ENCODE measurements around the gene TOLLIP. TPM values are rescaled to one million over a fixed set of nuclear protein-coding genes. Genes with fewer than 3 reads are reported as not detected.
"Not testable (repeated sequence)": the region's sequence is repeated elsewhere in the genome, so short reads cannot be mapped to it uniquely, and the experiment has no call there.

Gene TOLLIP
- total RNA-seq: 10 to 100 TPM; 29.0 to 31.6 TPM
- 10 to 100 TPM; 69.9 to 83.4 TPM for polyA plus RNA-seq (ENCODE audit: insufficient read length in 2 of 2)
- long read RNA-seq, donor 1, transcript TOLLIP-202 (6 exons, 3,617 nt): major isoform, 40 of 44 reads
- long read RNA-seq, donor 1, partial matches to known transcripts: 0 of 44 reads
- long read RNA-seq, donor 1, other reads (novel, unspliced or antisense): 0 of 44 reads
- long read RNA-seq, donor 2, transcript TOLLIP-202 (6 exons, 3,617 nt): major isoform, 13 of 19 reads
- long read RNA-seq, donor 2, partial matches to known transcripts: 0 of 19 reads
- long read RNA-seq, donor 2, other reads (novel, unspliced or antisense): 0 of 19 reads
- long read RNA-seq, donor 3, transcript TOLLIP-202 (6 exons, 3,617 nt): major isoform, 22 of 25 reads
- long read RNA-seq, donor 3, partial matches to known transcripts: 0 of 25 reads
- long read RNA-seq, donor 3, other reads (novel, unspliced or antisense): 0 of 25 reads
- long read RNA-seq, donor 4, transcript TOLLIP-202 (6 exons, 3,617 nt): major isoform, 18 of 20 reads
- long read RNA-seq, donor 4, partial matches to known transcripts: 0 of 20 reads
- long read RNA-seq, donor 4, other reads (novel, unspliced or antisense): 0 of 20 reads

DNA sequence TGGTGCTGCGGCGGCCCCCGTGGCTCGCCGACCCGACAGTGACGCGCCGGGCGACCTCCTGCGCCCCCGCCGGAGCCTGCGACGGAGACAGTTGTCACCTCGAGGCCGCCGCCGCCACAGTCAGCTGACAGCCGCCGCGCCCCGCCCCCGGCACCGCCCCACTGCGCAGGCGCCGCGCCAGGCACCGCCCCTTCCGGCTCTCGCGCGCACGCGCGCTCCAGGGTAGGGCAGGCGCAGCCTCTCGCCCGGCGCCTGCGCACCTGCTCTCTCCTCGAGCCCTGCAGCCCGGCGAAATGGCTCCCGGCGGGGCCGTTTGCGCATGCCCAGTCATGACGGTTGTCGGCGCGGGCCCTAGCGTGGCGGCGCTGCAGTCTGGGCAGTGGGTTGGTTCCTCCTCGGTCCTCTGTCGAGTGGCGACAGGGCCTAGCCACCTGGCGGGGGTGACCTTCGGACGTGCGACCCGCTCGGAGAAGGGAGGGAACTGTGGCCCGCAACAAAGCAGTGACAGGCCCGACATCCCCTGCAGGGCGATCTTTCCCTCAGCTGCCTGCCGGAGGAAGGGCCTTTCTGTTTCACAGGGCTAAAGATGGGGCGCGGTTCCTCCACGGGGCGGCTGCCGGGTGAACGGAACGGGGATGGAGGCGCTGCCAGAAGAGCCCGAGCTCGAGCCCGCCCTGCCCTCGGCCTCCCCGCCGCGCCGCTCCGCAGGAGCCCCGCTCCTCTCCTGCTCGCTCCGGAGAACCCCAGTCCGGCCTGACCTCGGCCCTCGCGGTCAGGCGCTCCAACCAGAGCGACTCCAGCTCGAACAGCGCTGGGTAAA is at the start of gene TOLLIP:
Gene TOLLIP, minus strand, starts transcription at position 135 of the 820 bp plus-strand sequence. Its CDS starts 134 bp downstream, at position 1.
- Histone ChIP-seq H3K9me3 (ENCODE audit: control insufficient read depth, insufficient read depth, low read length) (no peaks in the 10 kb centered on the region), H3K36me3 (ENCODE audit: control insufficient read depth, insufficient read depth, low read length) (peaks cover 28% of the 10 kb centered on the region), H3K27ac (ENCODE audit: low read depth, low read length) (peak within 1 kb of the TSS; percentile 88), H3K27me3 (ENCODE audit: control insufficient read depth, insufficient read depth, low read length) (no peaks in the 10 kb centered on the region), H3K4me3 (ENCODE audit: low read depth, low read length) (peak within 1 kb of the TSS; percentile 67), H3K4me1 (ENCODE audit: control insufficient read depth, insufficient read depth, low read length) (peaks cover 49% of the 10 kb centered on the region)
- peak; percentile 83 to 99 (median 93) for DNase-seq (ENCODE audit: low read depth in 4 of 6, low spot score in 6 of 6)
- WGBS (ENCODE audit: insufficient coverage): 1% methylated on average over 97 of the region's 97 CpGs

DNA sequence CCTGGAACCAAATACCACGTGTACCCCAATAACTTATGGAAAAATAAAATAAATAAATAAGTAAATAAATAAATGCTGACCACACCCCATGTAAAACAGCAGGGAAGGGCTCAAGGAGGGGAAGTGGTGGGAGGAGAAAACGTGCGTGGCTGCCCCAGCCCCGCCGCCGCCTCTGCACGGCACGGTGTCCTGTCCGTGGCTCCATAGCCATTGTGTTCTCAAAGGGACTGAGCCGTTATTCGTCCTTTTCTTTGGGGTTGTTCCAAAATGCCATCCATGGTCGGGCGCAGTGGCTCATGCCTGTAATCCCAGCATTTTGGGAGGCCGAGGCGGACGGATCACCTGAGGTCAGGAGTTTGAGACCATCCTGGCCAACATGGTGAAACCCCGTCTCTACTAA is 49.5 kb upstream of the TOLLIP start:
- H3K27me3 ChIP-seq (ENCODE audit: control insufficient read depth, insufficient read depth, low read length); H3K4me3 ChIP-seq (ENCODE audit: low read depth, low read length); H3K27ac ChIP-seq (ENCODE audit: low read depth, low read length); H3K4me1 ChIP-seq (ENCODE audit: control insufficient read depth, insufficient read depth, low read length); H3K36me3 ChIP-seq (ENCODE audit: control insufficient read depth, insufficient read depth, low read length); H3K9me3 ChIP-seq (ENCODE audit: control insufficient read depth, insufficient read depth, low read length); DNase-seq (ENCODE audit: low read depth in 4 of 6, low spot score in 6 of 6): not testable (repeated sequence)
- WGBS (ENCODE audit: insufficient coverage): 87% methylated on average over 15 of the region's 17 CpGs

DNA sequence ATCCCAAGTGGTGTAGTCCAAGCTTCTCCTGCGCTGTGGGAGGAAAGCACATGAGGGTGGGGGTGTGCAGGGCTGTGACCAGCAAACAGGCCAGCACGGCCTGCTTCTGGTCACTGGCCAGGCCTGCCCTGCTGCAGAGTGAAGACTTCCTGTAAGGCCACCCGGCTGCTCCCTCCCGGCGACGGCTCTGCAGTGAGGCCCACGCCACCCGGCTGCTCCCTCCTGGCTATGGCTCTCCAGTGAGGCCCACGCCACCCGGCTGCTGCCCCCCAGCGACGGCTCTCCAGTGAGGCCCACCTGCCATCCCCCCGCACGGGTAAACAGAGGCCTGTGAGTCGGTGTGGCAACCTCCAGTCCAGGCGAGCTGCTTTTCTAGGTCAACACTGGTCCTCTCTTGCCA is 48.9 kb upstream of the TOLLIP start:
- H3K27ac ChIP-seq (ENCODE audit: low read depth, low read length): no peak overlapping the region
- WGBS (ENCODE audit: insufficient coverage): 51% methylated on average over 15 of the region's 16 CpGs
- DNase-seq (ENCODE audit: low read depth in 4 of 6, low spot score in 6 of 6): no peak
- H3K4me3 ChIP-seq (ENCODE audit: low read depth, low read length): no peak overlapping the region
- no peaks in the 10 kb centered on the region for H3K36me3 ChIP-seq (ENCODE audit: control insufficient read depth, insufficient read depth, low read length)
- H3K4me1 ChIP-seq (ENCODE audit: control insufficient read depth, insufficient read depth, low read length): no peaks in the 10 kb centered on the region
- no peaks in the 10 kb centered on the region for H3K9me3 ChIP-seq (ENCODE audit: control insufficient read depth, insufficient read depth, low read length)
- no peaks in the 10 kb centered on the region for H3K27me3 ChIP-seq (ENCODE audit: control insufficient read depth, insufficient read depth, low read length)

DNA sequence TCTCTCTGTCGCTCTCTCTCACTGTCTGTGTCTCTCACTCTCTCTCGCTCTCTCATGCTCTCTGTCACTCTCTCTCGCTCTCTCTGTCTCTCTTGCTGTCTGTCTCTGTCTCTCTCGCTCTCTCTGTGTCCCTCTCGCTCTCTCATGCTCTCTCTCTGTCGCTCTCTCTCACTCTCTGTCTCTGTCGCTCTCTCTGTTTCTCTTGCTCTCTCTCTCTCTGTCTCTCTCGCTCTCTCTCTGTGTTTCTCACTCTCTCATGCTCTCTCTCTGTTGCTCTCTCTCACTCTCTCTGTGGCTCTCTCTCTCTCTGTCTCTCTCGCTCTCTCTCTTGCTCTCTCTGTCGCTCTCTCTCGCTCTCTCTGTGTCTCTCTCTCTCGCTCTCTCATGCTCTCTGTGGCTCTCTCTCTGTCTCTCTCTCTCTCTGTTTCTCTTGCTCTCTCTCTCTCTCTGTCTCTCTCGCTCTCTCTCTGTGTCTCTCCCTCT is 47.1 kb upstream of the TOLLIP start:
- no peaks in the 10 kb centered on the region for H3K9me3 ChIP-seq (ENCODE audit: control insufficient read depth, insufficient read depth, low read length)
- H3K4me1 ChIP-seq (ENCODE audit: control insufficient read depth, insufficient read depth, low read length): no peaks in the 10 kb centered on the region
- H3K4me3 ChIP-seq (ENCODE audit: low read depth, low read length): no peak overlapping the region
- DNase-seq (ENCODE audit: low read depth in 4 of 6, low spot score in 6 of 6): no peak
- no peak overlapping the region for H3K27ac ChIP-seq (ENCODE audit: low read depth, low read length)
- no peaks in the 10 kb centered on the region for H3K27me3 ChIP-seq (ENCODE audit: control insufficient read depth, insufficient read depth, low read length)
- H3K36me3 ChIP-seq (ENCODE audit: control insufficient read depth, insufficient read depth, low read length): no peaks in the 10 kb centered on the region
- 92% methylated on average over 13 of the region's 13 CpGs for WGBS (ENCODE audit: insufficient coverage)

DNA sequence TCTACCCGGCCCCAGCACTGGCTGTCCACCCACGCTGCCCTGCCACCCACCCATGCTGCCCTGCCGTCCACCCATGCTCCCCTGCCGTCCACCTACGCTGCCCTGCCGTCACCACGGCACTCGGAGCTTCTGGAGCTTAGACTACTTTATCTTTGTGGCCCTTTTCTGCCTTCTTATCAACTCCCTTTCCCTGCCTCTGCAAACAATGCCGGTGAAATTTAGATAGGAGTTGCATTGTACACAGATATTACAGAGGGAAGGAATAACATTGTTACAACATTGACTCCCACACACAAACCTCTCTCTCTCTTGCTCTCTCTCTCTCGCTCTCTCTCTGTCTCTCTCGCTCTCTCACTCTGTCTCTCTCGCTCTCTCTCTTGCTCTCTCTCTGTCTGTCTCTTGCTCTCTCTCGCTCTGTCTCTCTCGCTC is 46.6 kb upstream of the TOLLIP start:
- Histone ChIP-seq H3K36me3 (ENCODE audit: control insufficient read depth, insufficient read depth, low read length) (no peaks in the 10 kb centered on the region), H3K4me3 (ENCODE audit: low read depth, low read length) (no peak overlapping the region), H3K27ac (ENCODE audit: low read depth, low read length) (no peak overlapping the region), H3K4me1 (ENCODE audit: control insufficient read depth, insufficient read depth, low read length) (no peaks in the 10 kb centered on the region), H3K27me3 (ENCODE audit: control insufficient read depth, insufficient read depth, low read length) (no peaks in the 10 kb centered on the region), H3K9me3 (ENCODE audit: control insufficient read depth, insufficient read depth, low read length) (no peaks in the 10 kb centered on the region)
- DNase-seq (ENCODE audit: low read depth in 4 of 6, low spot score in 6 of 6): no peak
- 83% methylated on average over 8 of the region's 14 CpGs for WGBS (ENCODE audit: insufficient coverage)

DNA sequence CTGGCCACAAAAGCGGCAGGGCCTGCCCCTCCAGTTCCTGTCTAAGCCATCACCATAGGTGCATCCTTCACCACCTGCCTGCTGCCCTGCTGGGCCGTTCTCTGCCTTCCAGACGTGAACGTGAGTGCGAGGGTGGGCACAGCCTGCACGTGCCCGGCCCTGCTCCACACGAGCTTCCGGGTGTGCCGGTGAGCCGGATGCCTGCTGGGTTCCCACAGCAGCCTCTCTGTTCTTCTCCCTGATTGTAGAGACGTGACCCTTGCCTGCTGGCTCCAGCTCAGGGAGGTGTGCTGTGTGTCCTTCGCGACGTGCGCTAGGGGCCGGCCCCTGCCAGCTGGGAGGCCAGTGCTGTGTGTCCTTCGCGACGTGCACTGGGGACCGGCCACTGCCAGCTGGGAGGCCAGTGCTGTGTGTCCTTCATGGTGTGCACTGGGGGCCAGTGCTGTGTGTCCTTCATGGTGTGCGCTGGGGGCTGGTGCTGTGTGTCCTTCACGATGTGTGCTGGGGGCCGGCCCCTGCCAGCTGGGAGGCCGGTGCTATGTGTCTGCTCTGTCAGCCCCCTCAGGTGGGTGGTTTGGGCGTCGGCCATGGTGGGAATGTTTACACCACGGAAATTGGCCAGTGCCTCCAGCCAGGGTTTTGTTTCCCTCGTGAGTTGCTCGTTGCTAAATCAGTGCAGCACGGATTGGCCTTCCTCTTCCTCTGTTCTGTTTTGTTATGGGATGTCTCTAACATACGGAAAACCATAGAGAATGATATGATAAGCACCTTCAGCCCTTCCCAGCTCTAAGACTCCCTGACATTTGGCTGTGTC is 44.9 kb upstream of the TOLLIP start:
- WGBS (ENCODE audit: insufficient coverage): 79% methylated on average over 28 of the region's 32 CpGs
- Histone ChIP-seq H3K4me1 (ENCODE audit: control insufficient read depth, insufficient read depth, low read length) (peaks cover 10% of the 10 kb centered on the region), H3K27ac (ENCODE audit: low read depth, low read length) (no peak overlapping the region), H3K27me3 (ENCODE audit: control insufficient read depth, insufficient read depth, low read length) (no peaks in the 10 kb centered on the region), H3K9me3 (ENCODE audit: control insufficient read depth, insufficient read depth, low read length) (no peaks in the 10 kb centered on the region), H3K4me3 (ENCODE audit: low read depth, low read length) (no peak overlapping the region), H3K36me3 (ENCODE audit: control insufficient read depth, insufficient read depth, low read length) (no peaks in the 10 kb centered on the region)
- no peak for DNase-seq (ENCODE audit: low read depth in 4 of 6, low spot score in 6 of 6)

DNA sequence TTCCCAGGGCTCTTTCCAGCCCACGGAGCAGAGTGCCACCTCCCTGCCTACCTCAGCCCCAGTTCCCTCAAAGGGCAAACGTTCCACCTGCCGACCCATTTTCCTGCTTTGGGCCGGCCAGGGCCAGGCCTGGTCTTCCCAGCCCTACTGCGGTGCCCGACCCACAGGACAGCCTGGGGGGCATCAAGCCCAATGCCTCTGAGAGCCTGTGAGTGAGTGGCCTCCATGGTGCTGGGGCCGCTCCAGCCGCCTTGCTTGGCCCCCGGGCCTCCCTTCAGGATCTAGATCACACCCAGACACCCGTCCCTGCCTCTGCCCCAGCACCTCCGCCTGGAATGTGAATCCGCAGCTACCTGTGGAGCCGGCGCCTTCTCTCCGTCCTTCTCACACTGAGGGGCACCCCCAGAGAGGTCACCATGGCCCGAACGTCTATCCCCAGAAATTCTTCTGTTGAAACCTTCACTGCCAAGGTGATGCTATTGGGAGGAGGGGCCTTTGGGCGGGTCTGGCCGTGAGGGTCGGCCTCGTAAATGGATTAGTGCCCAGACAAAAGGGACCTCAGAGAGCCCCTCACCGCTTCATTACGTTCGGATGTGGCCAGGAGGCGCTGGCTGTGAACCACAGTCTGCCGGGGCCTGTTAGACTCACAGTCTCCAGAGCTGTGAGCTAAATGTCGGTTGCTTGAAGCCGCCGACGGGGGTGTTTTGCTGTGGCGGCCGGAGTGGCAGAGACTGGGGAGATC is 44.1 kb upstream of the TOLLIP start:
- WGBS (ENCODE audit: insufficient coverage): 62% methylated on average over 28 of the region's 32 CpGs
- Histone ChIP-seq H3K4me1 (ENCODE audit: control insufficient read depth, insufficient read depth, low read length) (peaks cover 18% of the 10 kb centered on the region), H3K36me3 (ENCODE audit: control insufficient read depth, insufficient read depth, low read length) (no peaks in the 10 kb centered on the region), H3K4me3 (ENCODE audit: low read depth, low read length) (no peak overlapping the region), H3K27me3 (ENCODE audit: control insufficient read depth, insufficient read depth, low read length) (no peaks in the 10 kb centered on the region), H3K9me3 (ENCODE audit: control insufficient read depth, insufficient read depth, low read length) (no peaks in the 10 kb centered on the region), H3K27ac (ENCODE audit: low read depth, low read length) (no peak overlapping the region)
- no peak for DNase-seq (ENCODE audit: low read depth in 4 of 6, low spot score in 6 of 6)

DNA sequence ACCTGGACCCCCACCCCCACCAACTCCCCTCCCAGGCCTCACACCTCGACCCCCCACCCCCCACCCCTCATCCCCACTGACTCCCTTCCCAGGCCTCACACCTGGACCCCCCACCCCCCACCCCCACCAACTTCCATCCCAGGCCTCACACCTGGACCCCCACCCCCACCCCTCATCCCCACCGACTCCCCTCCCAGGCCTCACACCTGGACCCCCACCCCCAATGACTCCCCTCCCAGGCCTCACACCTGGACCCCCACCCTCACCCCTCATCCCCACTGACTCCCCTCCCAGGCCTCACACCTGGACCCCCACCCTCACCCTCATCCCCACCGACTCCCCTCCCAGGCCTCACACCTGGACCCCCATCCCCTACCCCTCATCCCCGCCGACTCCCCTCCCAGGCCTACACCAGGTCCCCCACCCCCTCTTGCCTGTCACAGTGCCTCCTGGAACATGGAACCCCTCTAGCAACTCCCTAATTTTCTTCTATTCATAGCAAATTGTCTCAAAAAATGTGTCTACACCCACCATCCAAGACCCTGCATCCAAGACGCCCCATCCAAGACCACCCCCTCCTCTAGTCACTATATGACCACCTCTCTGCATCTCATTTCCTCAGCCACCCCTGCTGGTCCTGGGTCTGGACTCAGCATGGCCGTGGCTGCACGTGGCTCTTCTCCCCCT is 43.4 kb upstream of the TOLLIP start:
- Histone ChIP-seq H3K9me3 (ENCODE audit: control insufficient read depth, insufficient read depth, low read length) (no peaks in the 10 kb centered on the region), H3K27me3 (ENCODE audit: control insufficient read depth, insufficient read depth, low read length) (no peaks in the 10 kb centered on the region), H3K4me1 (ENCODE audit: control insufficient read depth, insufficient read depth, low read length) (peaks cover 19% of the 10 kb centered on the region), H3K36me3 (ENCODE audit: control insufficient read depth, insufficient read depth, low read length) (no peaks in the 10 kb centered on the region), H3K27ac (ENCODE audit: low read depth, low read length) (no peak overlapping the region), H3K4me3 (ENCODE audit: low read depth, low read length) (no peak overlapping the region)
- WGBS (ENCODE audit: insufficient coverage): 76% methylated on average over 3 of the region's 8 CpGs
- no peak for DNase-seq (ENCODE audit: low read depth in 4 of 6, low spot score in 6 of 6)

All from spinal cord (tissue), 10 donors.